Fibroblast of lung (primary cell): Measurements from ENCODE around the gene THBS1.

ENCODE experiments used
- EZH2 ChIP-seq: IDR thresholded peaks from 2 replicates; pipeline ENCODE4 v1.5.1; 2012; ENCODE audit warnings: low read length, control low read depth, mild to moderate bottlenecking; ENCODE audit errors: missing control alignments
- TF ChIP-seq, protein P1 (sequence below), 2 donors: IDR thresholded peaks in 1 of 2; conservative IDR thresholded peaks in 1 of 2; 1 replicate in 1 of 2; 2 replicates in 1 of 2; pipeline ENCODE4 v1.5.1; 2011 to 2012; ENCODE audit warnings: low read length in 2 of 2, control low read depth in 1 of 2, inconsistent platforms in 1 of 2, low read depth in 1 of 2, mild to moderate bottlenecking in 1 of 2

DNA sequence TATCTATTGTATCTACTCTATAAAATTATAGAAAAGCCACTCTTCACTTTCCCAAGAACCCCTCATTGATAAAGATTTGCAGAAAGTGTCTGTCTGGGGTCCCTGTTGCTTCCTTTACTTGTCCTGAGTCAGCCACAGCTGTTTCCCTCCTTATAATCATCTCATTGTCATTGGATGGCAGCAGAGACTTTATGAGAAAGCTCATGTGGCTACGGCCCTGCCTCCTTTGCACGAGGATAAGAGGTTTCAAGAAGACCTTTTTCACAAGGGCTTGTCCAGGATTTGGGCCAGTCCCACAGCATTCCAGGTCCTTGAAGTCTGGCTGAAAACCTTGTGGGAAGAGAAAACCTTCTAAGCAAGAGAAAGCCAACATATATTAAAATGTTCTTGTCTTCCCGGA, 41.9 kb upstream of the THBS1 start:
- TF ChIP-seq, protein P1, sequence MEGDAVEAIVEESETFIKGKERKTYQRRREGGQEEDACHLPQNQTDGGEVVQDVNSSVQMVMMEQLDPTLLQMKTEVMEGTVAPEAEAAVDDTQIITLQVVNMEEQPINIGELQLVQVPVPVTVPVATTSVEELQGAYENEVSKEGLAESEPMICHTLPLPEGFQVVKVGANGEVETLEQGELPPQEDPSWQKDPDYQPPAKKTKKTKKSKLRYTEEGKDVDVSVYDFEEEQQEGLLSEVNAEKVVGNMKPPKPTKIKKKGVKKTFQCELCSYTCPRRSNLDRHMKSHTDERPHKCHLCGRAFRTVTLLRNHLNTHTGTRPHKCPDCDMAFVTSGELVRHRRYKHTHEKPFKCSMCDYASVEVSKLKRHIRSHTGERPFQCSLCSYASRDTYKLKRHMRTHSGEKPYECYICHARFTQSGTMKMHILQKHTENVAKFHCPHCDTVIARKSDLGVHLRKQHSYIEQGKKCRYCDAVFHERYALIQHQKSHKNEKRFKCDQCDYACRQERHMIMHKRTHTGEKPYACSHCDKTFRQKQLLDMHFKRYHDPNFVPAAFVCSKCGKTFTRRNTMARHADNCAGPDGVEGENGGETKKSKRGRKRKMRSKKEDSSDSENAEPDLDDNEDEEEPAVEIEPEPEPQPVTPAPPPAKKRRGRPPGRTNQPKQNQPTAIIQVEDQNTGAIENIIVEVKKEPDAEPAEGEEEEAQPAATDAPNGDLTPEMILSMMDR (conservative IDR thresholded peaks at IDR 0.05 in 1 of 2, IDR thresholded peaks at IDR 0.05 in 1 of 2; ENCODE audit: low read depth in 1 of 2, low read length in 2 of 2), result no peak
- TF ChIP-seq EZH2, result no peak
